ENCODE results near the gene SORBS1.

GRCh38 chr10:95500649-95501048 is 60.5 kb downstream of the SORBS1 start:
- no peak for TF ChIP-seq CTCF (IDR thresholded peaks at IDR 0.05)
- TF ChIP-seq POLR2AphosphoS5 (IDR thresholded peaks at IDR 0.05) = no peak
